MG63 (cell line): Measurements from ENCODE around the gene CRIP2. TPM values are rescaled to one million over a fixed set of nuclear protein-coding genes. Genes with fewer than 3 reads are reported as not detected.

Experiments used
- DNase-seq: peaks from one replicate; pipeline ENCODE4 v3.0.0-alpha.2; 2020
- H3K27me3 ChIP-seq: fragments of 250-450 bp; sonication (Bioruptor Pico); 2 replicates; pipeline ENCODE4 v1.5.1; 2020; ENCODE audit warnings: mild to moderate bottlenecking, moderate library complexity
- H3K36me3 ChIP-seq: fragments of 250-450 bp; sonication (Bioruptor Pico); 2 replicates; pipeline ENCODE4 v1.5.1; 2020; ENCODE audit warnings: mild to moderate bottlenecking, moderate library complexity
- H3K4me3 ChIP-seq: fragments of 250-450 bp; sonication (Bioruptor Pico); 2 replicates; pipeline ENCODE4 v1.5.1; 2020; ENCODE audit warnings: mild to moderate bottlenecking, moderate library complexity
- H3K9me3 ChIP-seq: fragments of 250-450 bp; sonication (Bioruptor Pico); 2 replicates; pipeline ENCODE4 v1.5.1; 2020; ENCODE audit warnings: mild to moderate bottlenecking, moderate library complexity
- total RNA-seq: library from RNA; depleted of rRNA; stranded (reverse); fragments of >200 nt; shearing (Covaris generic); gene quantifications from 2 replicates; pipeline ENCODE4 v1.2.3, GENCODE V29; 2014; ENCODE audit warnings: low replicate concordance

The CRIP2 gene
- total RNA-seq, 1 experiment from 2014 or later, result 270 TPM

GRCh38 chr14:105487449-105487985, 12.9 kb downstream of the CRIP2 start:
- peaks cover 3% of the 10 kb centered on the region for H3K36me3 ChIP-seq
- no peak for DNase-seq
- peak overlapping the region; percentile 26 for H3K4me3 ChIP-seq
- no peaks in the 10 kb centered on the region for H3K27me3 ChIP-seq
- no peaks in the 10 kb centered on the region for H3K9me3 ChIP-seq

- peaks cover 3% of the 10 kb centered on the region for H3K36me3 ChIP-seq
- H3K27me3 ChIP-seq, result no peaks in the 10 kb centered on the region
- H3K9me3 ChIP-seq, result no peaks in the 10 kb centered on the region
- no peak for DNase-seq
- H3K4me3 ChIP-seq, result no peak overlapping the region
Observed at GRCh38 chr14:105487986-105488777, 13.6 kb downstream of the CRIP2 start.

GRCh38 chr14:105488781-105489541, 14.3 kb downstream of the CRIP2 start:
- H3K36me3 ChIP-seq, result peaks cover 3% of the 10 kb centered on the region
- no peaks in the 10 kb centered on the region for H3K9me3 ChIP-seq
- no peaks in the 10 kb centered on the region for H3K27me3 ChIP-seq
- peak; percentile 47 for DNase-seq
- no peak overlapping the region for H3K4me3 ChIP-seq

- peak; percentile 72 for DNase-seq
- H3K36me3 ChIP-seq, result peaks cover 3% of the 10 kb centered on the region
- no peaks in the 10 kb centered on the region for H3K9me3 ChIP-seq
- H3K27me3 ChIP-seq, result no peaks in the 10 kb centered on the region
- H3K4me3 ChIP-seq, result peak overlapping the region; percentile 54
Observed at GRCh38 chr14:105489542-105490266, 15.1 kb downstream of the CRIP2 start.

GRCh38 chr14:105490267-105490571, 15.6 kb downstream of the CRIP2 start:
- H3K27me3 ChIP-seq, result no peaks in the 10 kb centered on the region

GRCh38 chr14:105490572-105491365, 16.1 kb downstream of the CRIP2 start, which contains the start of gene TEDC1:
TEDC1 (plus strand) TSS chr14:105491246; CDS start chr14:105491376, 130 bp downstream.
- no peaks in the 10 kb centered on the region for H3K9me3 ChIP-seq
- peak within 1 kb of the TSS; percentile 73 for H3K4me3 ChIP-seq
- peak; percentile 99 for DNase-seq
- H3K27me3 ChIP-seq, result no peaks in the 10 kb centered on the region
- peaks cover 3% of the 10 kb centered on the region for H3K36me3 ChIP-seq

More at GRCh38 chr14:105490267-105490571, 15.6 kb downstream of the CRIP2 start:
- Histone ChIP-seq H3K4me3 (peak overlapping the region; percentile 54), H3K9me3 (no peaks in the 10 kb centered on the region), H3K36me3 (peaks cover 3% of the 10 kb centered on the region)
- DNase-seq, result no peak

- peak overlapping the region; percentile 73 for H3K4me3 ChIP-seq
- H3K27me3 ChIP-seq, result no peaks in the 10 kb centered on the region
- DNase-seq, result peak; percentile 66
- no peaks in the 10 kb centered on the region for H3K9me3 ChIP-seq
- peaks cover 3% of the 10 kb centered on the region for H3K36me3 ChIP-seq
Observed at GRCh38 chr14:105491366-105491973, 16.8 kb downstream of the CRIP2 start.

GRCh38 chr14:105492031-105492970, 17.7 kb downstream of the CRIP2 start:
- peak overlapping the region; percentile 73 for H3K4me3 ChIP-seq
- DNase-seq, result no peak
- no peaks in the 10 kb centered on the region for H3K27me3 ChIP-seq
- no peaks in the 10 kb centered on the region for H3K9me3 ChIP-seq
- peaks cover 3% of the 10 kb centered on the region for H3K36me3 ChIP-seq

GRCh38 chr14:105492971-105493871, 18.6 kb downstream of the CRIP2 start:
- Histone ChIP-seq H3K9me3 (no peaks in the 10 kb centered on the region), H3K4me3 (no peak overlapping the region), H3K36me3 (peaks cover 3% of the 10 kb centered on the region), H3K27me3 (no peaks in the 10 kb centered on the region)
- no peak for DNase-seq

- Histone ChIP-seq H3K27me3 (no peaks in the 10 kb centered on the region), H3K36me3 (peaks cover 3% of the 10 kb centered on the region), H3K9me3 (no peaks in the 10 kb centered on the region), H3K4me3 (no peak overlapping the region)
- DNase-seq, result no peak
Observed at GRCh38 chr14:105493921-105494605, 19.4 kb downstream of the CRIP2 start.

- no peaks in the 10 kb centered on the region for H3K9me3 ChIP-seq
- no peak for DNase-seq
- H3K4me3 ChIP-seq, result no peak overlapping the region
- H3K36me3 ChIP-seq, result peaks cover 3% of the 10 kb centered on the region
- H3K27me3 ChIP-seq, result no peaks in the 10 kb centered on the region
Observed at GRCh38 chr14:105494606-105494929, 19.9 kb downstream of the CRIP2 start.

- Histone ChIP-seq H3K36me3 (peaks cover 3% of the 10 kb centered on the region), H3K27me3 (no peaks in the 10 kb centered on the region), H3K4me3 (no peak overlapping the region), H3K9me3 (no peaks in the 10 kb centered on the region)
- DNase-seq, result no peak
Observed at GRCh38 chr14:105495101-105495989, 20.7 kb downstream of the CRIP2 start.
